ENCODE measurements around the gene MAPK13.
"Not testable (repeated sequence)": the region's sequence is repeated elsewhere in the genome, so short reads cannot be mapped to it uniquely, and the experiment has no call there.

MAPK13 gene

DNA sequence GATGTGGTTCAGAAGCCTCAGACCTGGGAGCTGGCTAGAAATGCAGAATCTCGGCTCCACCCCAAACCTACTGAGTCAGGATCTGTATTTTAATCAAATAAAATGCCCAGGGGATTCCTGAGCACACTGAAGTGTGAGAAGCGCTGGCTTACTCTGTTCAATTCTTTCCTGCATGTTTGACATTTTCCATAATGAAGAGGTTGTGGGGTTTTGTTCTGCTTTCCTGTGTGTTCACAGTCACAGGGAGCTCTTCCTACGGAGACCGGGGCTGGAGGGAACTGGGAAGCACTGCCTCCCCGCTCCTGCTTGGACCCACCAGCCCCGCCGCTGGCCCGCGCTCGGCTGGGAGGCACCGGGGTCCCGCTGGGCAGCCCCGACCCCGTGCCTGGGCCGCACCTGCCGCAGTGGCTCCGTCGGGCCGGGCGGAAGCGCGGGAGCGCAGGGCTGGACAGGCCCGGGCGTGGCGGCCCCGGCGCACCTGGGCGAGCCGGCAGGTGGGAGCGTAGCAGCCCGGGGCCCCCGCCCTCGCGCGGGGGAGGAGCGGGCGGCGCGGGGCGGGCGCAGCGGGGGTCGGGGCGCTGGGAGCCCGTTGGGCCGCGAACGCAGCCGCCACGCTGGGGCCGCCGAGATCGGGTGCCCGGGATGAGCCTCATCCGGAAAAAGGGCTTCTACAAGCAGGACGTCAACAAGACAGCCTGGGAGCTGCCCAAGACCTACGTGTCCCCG, at the start of gene MAPK13:
TSS of gene MAPK13 (plus strand) at position 573 of the 726 bp plus-strand sequence. CDS start at position 643, 70 bp downstream.
- TF ChIP-seq, protein P1, sequence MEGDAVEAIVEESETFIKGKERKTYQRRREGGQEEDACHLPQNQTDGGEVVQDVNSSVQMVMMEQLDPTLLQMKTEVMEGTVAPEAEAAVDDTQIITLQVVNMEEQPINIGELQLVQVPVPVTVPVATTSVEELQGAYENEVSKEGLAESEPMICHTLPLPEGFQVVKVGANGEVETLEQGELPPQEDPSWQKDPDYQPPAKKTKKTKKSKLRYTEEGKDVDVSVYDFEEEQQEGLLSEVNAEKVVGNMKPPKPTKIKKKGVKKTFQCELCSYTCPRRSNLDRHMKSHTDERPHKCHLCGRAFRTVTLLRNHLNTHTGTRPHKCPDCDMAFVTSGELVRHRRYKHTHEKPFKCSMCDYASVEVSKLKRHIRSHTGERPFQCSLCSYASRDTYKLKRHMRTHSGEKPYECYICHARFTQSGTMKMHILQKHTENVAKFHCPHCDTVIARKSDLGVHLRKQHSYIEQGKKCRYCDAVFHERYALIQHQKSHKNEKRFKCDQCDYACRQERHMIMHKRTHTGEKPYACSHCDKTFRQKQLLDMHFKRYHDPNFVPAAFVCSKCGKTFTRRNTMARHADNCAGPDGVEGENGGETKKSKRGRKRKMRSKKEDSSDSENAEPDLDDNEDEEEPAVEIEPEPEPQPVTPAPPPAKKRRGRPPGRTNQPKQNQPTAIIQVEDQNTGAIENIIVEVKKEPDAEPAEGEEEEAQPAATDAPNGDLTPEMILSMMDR (IDR thresholded peaks at IDR 0.05; ENCODE audit: borderline replicate concordance, control extremely low read depth, extremely low read depth, insufficient read depth, missing control alignments): no peak
- in situ Hi-C loops (cut with MboI; ENCODE audit: low sequenced_read_pairs, unreplicated experiment): no loop called here
- no peak for DNase-seq (ENCODE audit: low spot score)

DNA sequence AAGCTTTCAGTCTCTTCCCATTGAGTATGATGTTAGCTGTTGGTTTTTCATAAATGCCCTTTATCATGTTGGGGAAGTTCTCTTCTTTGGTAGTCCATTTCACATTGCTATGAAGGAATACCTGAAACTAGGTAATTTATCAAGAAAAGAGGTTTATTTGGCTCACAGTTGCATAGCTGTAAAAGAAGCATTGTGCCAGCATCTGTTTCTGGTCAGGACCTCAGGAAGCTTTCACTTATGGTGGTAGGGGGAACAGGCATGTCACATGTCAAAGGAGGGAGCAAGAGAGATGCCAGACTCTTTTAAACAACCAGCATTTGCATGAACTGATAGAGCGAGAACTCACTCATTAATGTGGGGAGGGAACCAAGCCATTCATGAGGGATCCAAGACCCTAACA, 48.0 kb upstream of the MAPK13 start:
- in situ Hi-C loops (cut with MboI; ENCODE audit: low sequenced_read_pairs, unreplicated experiment): no loop called here
- TF ChIP-seq, protein P1 (IDR thresholded peaks at IDR 0.05; ENCODE audit: borderline replicate concordance, control extremely low read depth, extremely low read depth, insufficient read depth, missing control alignments): no peak

DNA sequence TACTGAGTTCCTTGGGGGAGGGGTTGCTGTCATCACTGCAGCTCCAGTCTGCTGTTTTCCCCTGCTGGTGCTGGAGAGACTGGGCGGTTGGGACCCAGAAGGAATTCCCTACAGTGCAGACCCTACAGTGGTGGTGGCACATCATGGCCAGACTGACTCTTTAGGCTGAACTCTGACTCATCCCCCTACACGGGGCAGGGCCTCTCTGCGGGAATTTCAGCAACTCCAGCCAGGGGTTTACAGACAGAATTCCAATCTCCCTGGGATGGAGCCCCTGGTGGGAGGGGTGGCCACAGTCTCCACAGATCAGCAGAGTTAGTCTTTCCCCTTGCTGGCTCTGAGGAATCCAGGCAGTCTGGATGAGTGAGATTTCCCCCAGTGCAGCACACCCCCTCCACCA, 46.9 kb upstream of the MAPK13 start:
- TF ChIP-seq, protein P1 (IDR thresholded peaks at IDR 0.05; ENCODE audit: borderline replicate concordance, control extremely low read depth, extremely low read depth, insufficient read depth, missing control alignments): no peak
- in situ Hi-C loops (cut with MboI; ENCODE audit: low sequenced_read_pairs, unreplicated experiment): no loop called here
- no peak for DNase-seq (ENCODE audit: low spot score)

More for the DNA sequence above, 48.0 kb upstream of the MAPK13 start:
- no peak for DNase-seq (ENCODE audit: low spot score)

DNA sequence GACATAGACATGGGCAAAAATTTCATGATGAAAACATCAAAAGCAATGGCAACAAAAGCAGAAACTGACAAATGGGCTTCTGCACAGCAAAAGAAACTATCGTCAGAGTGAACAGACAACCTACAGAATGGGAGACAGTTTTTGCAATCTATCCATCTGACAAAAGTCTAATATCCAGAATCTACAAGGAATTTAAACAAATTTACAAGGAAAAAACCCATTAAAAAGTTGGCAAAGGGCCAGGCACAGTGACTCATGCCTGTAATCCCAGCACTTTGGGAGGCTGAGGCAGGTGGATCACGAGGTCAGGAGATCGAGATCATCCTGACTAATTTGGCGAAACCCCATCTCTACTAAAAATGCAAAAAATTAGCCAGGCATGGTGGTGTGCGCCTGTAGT, 42.1 kb upstream of the MAPK13 start:
- in situ Hi-C loops (cut with MboI; ENCODE audit: low sequenced_read_pairs, unreplicated experiment): not testable (repeated sequence)

DNA sequence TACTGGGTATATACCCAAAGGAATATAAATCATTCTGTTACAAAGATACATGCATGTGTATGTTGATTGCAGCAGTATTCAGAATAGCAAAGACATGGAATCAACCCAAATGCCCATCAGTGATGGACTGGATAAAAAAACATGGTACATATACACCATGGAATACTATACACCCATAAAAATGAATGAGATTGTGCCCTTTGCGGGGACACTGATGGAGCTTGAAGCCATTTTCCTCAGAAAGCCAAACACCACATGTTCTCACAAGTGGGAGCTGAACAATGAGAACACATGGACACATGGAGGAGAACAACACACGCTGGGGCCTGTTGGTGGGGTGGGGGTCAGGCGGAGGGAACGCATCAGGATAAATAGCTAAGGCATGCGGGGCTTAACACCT, 41.3 kb upstream of the MAPK13 start:
- in situ Hi-C loops (cut with MboI; ENCODE audit: low sequenced_read_pairs, unreplicated experiment): no loop called here
- TF ChIP-seq, protein P1 (IDR thresholded peaks at IDR 0.05; ENCODE audit: borderline replicate concordance, control extremely low read depth, extremely low read depth, insufficient read depth, missing control alignments): no peak

More for the DNA sequence above, 42.1 kb upstream of the MAPK13 start:
- not testable (repeated sequence) for DNase-seq (ENCODE audit: low spot score)

DNA sequence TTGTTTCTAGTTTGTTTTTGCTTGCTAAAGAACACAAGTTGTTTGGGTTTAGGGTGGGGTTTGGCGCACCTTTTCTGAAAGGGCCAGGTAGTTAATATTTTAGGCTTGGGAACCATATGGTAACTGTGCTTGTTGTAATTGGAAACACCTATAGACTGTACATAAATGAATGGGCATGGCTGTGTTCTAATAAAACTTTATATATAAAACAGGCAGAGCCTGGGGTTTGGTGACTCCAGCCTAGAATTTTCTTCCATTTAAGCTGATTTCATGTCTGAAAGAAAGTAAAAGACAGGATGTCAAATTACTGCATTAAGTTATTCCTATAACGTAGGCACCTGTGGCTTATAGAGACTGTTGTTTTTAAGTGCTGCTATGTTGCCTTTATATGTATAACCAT, 36.1 kb upstream of the MAPK13 start:
- in situ Hi-C loops (cut with MboI; ENCODE audit: low sequenced_read_pairs, unreplicated experiment): no loop called here
- TF ChIP-seq, protein P1 (IDR thresholded peaks at IDR 0.05; ENCODE audit: borderline replicate concordance, control extremely low read depth, extremely low read depth, insufficient read depth, missing control alignments): no peak
- no peak for DNase-seq (ENCODE audit: low spot score)

More for the DNA sequence above, 41.3 kb upstream of the MAPK13 start:
- no peak for DNase-seq (ENCODE audit: low spot score)

DNA sequence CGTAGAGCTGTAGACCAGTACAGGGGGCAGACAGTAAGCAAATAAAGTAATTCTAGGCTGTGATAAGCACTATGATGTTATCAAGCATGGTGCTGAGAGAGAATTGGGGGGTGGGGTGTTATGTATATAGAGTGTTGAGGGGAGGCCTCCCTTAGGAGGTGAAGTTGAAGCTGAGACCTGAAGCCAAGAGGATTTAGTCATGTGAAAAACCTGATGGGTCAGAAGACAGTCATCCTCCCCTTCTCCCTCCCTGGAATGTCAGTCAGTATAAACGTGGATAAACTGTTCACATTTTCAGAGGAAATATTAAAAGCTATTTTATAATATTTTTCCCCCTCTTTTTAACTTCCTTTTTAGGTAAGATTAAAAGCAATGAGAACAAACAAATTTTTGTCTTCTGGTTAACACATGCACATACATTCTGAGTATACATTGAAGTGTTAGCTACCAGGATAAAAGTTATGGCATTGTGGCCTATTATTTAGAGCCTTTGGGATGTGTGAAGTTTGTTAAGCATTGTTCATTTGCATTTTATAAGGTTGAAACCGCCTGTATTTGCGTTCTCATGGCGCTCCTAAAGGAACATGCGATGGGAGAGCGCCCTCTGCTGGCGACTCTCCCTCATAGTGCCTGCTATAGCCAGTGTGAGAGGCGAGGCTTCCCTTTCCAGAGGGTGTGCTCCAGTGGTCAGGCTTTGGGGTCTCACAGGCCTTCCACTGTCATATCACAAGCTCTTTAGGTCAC, 35.4 kb upstream of the MAPK13 start:
- peak; percentile 68 for DNase-seq (ENCODE audit: low spot score)
- TF ChIP-seq, protein P1 (IDR thresholded peaks at IDR 0.05; ENCODE audit: borderline replicate concordance, control extremely low read depth, extremely low read depth, insufficient read depth, missing control alignments): peak; percentile 92
- in situ Hi-C loops (cut with MboI; ENCODE audit: low sequenced_read_pairs, unreplicated experiment): loop anchor here (5.0 kb wide), 1 partner anchor 68 kb away; the partner anchor contains the start of gene MAPK14
